ENCODE measurements around the gene CPLANE1. TPM values are rescaled to one million over a fixed set of nuclear protein-coding genes. Genes with fewer than 3 reads are reported as not detected.
"Not testable (repeated sequence)": the region's sequence is repeated elsewhere in the genome, so short reads cannot be mapped to it uniquely, and the experiment has no call there.

Gene CPLANE1
- total RNA-seq (2021) (21.9 and 29.9 TPM in 2 replicates), Bru-seq, nascent RNA (percentile 73 among the genes with signal in this experiment), BruChase-seq, experiment 1, labeled RNA remaining after a 2-hour chase (percentile 73 among the genes with signal in this experiment), BruChase-seq, experiment 2, labeled RNA remaining after a 6-hour chase (percentile 72 among the genes with signal in this experiment)
- long read RNA-seq, partial matches to known transcripts, result 3 of 9 reads
- long read RNA-seq, other reads (novel, unspliced or antisense), result 6 of 9 reads

- peak within 1 kb of the TSS; percentile 94 for H3K4me3 ChIP-seq (ENCODE audit: low read depth, low read length, poor library complexity, severe bottlenecking)
- peaks cover 4% of the 10 kb centered on the region for H3K36me3 ChIP-seq (ENCODE audit: insufficient read depth, low read length, poor library complexity, severe bottlenecking)
- ChIA-PET POLR2A (ENCODE audit: low non-redundant PET) (interaction anchor here (0.6 kb wide), 1 partner anchor 119 kb away, joined by 22 read pairs; no protein-coding TSS in a partner anchor), CTCF (interaction anchor here (0.5 kb wide), 1 partner anchor 471 kb away, joined by 3 read pairs; no protein-coding TSS in a partner anchor)
- no TSS peak for BruUV-seq (replicated peaks)
- peak; percentile 78 for DNase-seq (ENCODE audit: low spot score)
- intact Hi-C loops (cut with micrococcal nuclease; ENCODE audit: unreplicated experiment), result no loop called here
- H3K9me3 ChIP-seq (ENCODE audit: low read depth, low read length, poor library complexity, severe bottlenecking), result no peaks in the 10 kb centered on the region
- no peaks in the 10 kb centered on the region for H3K4me1 ChIP-seq (ENCODE audit: insufficient read depth, low read length, poor library complexity, severe bottlenecking)
- TF ChIP-seq CTCF (conservative IDR thresholded peaks at IDR 0.05; ENCODE audit: low read depth, low read length), result no peak
- H3K27me3 ChIP-seq (replicated peaks; ENCODE audit: insufficient read depth, low read depth, low read length, poor library complexity), result no peaks in the 10 kb centered on the region
- H3K27ac ChIP-seq (ENCODE audit: low read depth, low read length, poor library complexity, severe bottlenecking), result peak within 1 kb of the TSS; percentile 89
Observed at GRCh38 chr5:37248970-37249814, at the start of gene CPLANE1. CPLANE1 (minus strand) TSS chr5:37249376; CDS start chr5:37247698, 1,678 bp downstream.

GRCh38 chr5:37296313-37296712 is 47.1 kb upstream of the CPLANE1 start:
- BruUV-seq (replicated peaks); CTCF ChIA-PET; intact Hi-C loops (cut with micrococcal nuclease; ENCODE audit: unreplicated experiment): not testable (repeated sequence)

GRCh38 chr5:37283214-37283820 is 34.1 kb upstream of the CPLANE1 start:
- CTCF ChIA-PET, result no interaction called here
- Histone ChIP-seq H3K27me3 (replicated peaks; ENCODE audit: insufficient read depth, low read depth, low read length, poor library complexity) (no peaks in the 10 kb centered on the region), H3K4me3 (ENCODE audit: low read depth, low read length, poor library complexity, severe bottlenecking) (no peak overlapping the region), H3K9me3 (ENCODE audit: low read depth, low read length, poor library complexity, severe bottlenecking) (peaks cover 5% of the 10 kb centered on the region), H3K27ac (ENCODE audit: low read depth, low read length, poor library complexity, severe bottlenecking) (no peak overlapping the region), H3K4me1 (ENCODE audit: insufficient read depth, low read length, poor library complexity, severe bottlenecking) (no peaks in the 10 kb centered on the region), H3K36me3 (ENCODE audit: insufficient read depth, low read length, poor library complexity, severe bottlenecking) (no peaks in the 10 kb centered on the region)
- no peak for TF ChIP-seq EZH2 (IDR thresholded peaks at IDR 0.05; ENCODE audit: borderline replicate concordance, low read depth, low read length, poor library complexity, severe bottlenecking)
- no peak for TF ChIP-seq CTCF (conservative IDR thresholded peaks at IDR 0.05; ENCODE audit: low read depth, low read length)
- intact Hi-C loops (cut with micrococcal nuclease; ENCODE audit: unreplicated experiment), result no loop called here
- no peak for DNase-seq (ENCODE audit: low spot score)
- BruUV-seq (replicated peaks), result no TSS peak
- POLR2A ChIA-PET (ENCODE audit: low non-redundant PET), result no interaction called here

More at GRCh38 chr5:37296313-37296712, 47.1 kb upstream of the CPLANE1 start:
- H3K4me1 ChIP-seq (ENCODE audit: insufficient read depth, low read length, poor library complexity, severe bottlenecking); H3K27ac ChIP-seq (ENCODE audit: low read depth, low read length, poor library complexity, severe bottlenecking); H3K9me3 ChIP-seq (ENCODE audit: low read depth, low read length, poor library complexity, severe bottlenecking); H3K4me3 ChIP-seq (ENCODE audit: low read depth, low read length, poor library complexity, severe bottlenecking); DNase-seq (ENCODE audit: low spot score); H3K27me3 ChIP-seq (replicated peaks; ENCODE audit: insufficient read depth, low read depth, low read length, poor library complexity); POLR2A ChIA-PET (ENCODE audit: low non-redundant PET): not testable (repeated sequence)
- H3K36me3 ChIP-seq (ENCODE audit: insufficient read depth, low read length, poor library complexity, severe bottlenecking), result peaks cover 65% of the 10 kb centered on the region
